ENCODE data around the gene ZNF555. TPM values are rescaled to one million over a fixed set of nuclear protein-coding genes. Genes with fewer than 3 reads are reported as not detected.
"Not testable (repeated sequence)": the region's sequence is repeated elsewhere in the genome, so short reads cannot be mapped to it uniquely, and the experiment has no call there.

The ZNF555 gene
- total RNA-seq, 1 donor from 2014 or later, result 7.7 TPM

- Histone ChIP-seq H3K4me1 (peaks cover 9% of the 10 kb centered on the region), H3K27me3 (ENCODE audit: low read depth) (no peaks in the 10 kb centered on the region), H3K36me3 (no peaks in the 10 kb centered on the region), H3K9me3 (no peaks in the 10 kb centered on the region), H3K4me3 (no peak overlapping the region), H3K27ac (no peak overlapping the region)
- TF ChIP-seq CTCF (IDR thresholded peaks at IDR 0.05), result peak; percentile 70
- ATAC-seq, result peak; percentile 80 to 84
- intact Hi-C loops (cut with DNase I), result no loop called here
- DNase-seq, result no peak
Measured at GRCh38 chr19:2887391-2887914, 46.2 kb downstream of the ZNF555 start.

- ATAC-seq (peak; percentile 28 to 59), DNase-seq (peak; percentile 53)
- Histone ChIP-seq H3K27me3 (ENCODE audit: low read depth) (no peaks in the 10 kb centered on the region), H3K4me1 (peaks cover 9% of the 10 kb centered on the region), H3K9me3 (no peaks in the 10 kb centered on the region), H3K4me3 (peak overlapping the region; percentile 48), H3K27ac (peak overlapping the region; percentile 34), H3K36me3 (no peaks in the 10 kb centered on the region)
- no peak for TF ChIP-seq CTCF (IDR thresholded peaks at IDR 0.05)
- intact Hi-C loops (cut with DNase I), result no loop called here
Measured at GRCh38 chr19:2888731-2889224, 47.5 kb downstream of the ZNF555 start.

GRCh38 chr19:2890531-2890930 is 49.3 kb downstream of the ZNF555 start:
- H3K9me3 ChIP-seq; intact Hi-C loops (cut with DNase I); DNase-seq; ATAC-seq; H3K4me1 ChIP-seq; H3K4me3 ChIP-seq; H3K27ac ChIP-seq; H3K36me3 ChIP-seq; H3K27me3 ChIP-seq (ENCODE audit: low read depth): not testable (repeated sequence)

GRCh38 chr19:2896694-2897093 is 55.4 kb downstream of the ZNF555 start:
- no peak for TF ChIP-seq CTCF (IDR thresholded peaks at IDR 0.05)
- DNase-seq (no peak), ATAC-seq (no peak)
- intact Hi-C loops (cut with DNase I), result no loop called here
- Histone ChIP-seq H3K4me1 (peaks cover 5% of the 10 kb centered on the region), H3K27me3 (ENCODE audit: low read depth) (no peaks in the 10 kb centered on the region), H3K4me3 (no peak overlapping the region), H3K36me3 (no peaks in the 10 kb centered on the region), H3K9me3 (peaks cover 7% of the 10 kb centered on the region), H3K27ac (no peak overlapping the region)

GRCh38 chr19:2900296-2901252 is 59.3 kb downstream of the ZNF555 start, which contains the start of gene ZNF57:
Gene ZNF57, plus strand, starts transcription at chr19:2900928. Its CDS starts 118 bp downstream, at chr19:2901046.
- DNase-seq (peak; percentile 100), ATAC-seq (peak; percentile 99)
- H3K4me3 ChIP-seq, result peak within 1 kb of the TSS; percentile 71
- H3K27me3 ChIP-seq (ENCODE audit: low read depth), result no peaks in the 10 kb centered on the region
- intact Hi-C loops (cut with DNase I), result no loop called here
- TF ChIP-seq CTCF (IDR thresholded peaks at IDR 0.05), result no peak
- H3K27ac ChIP-seq, result peak within 1 kb of the TSS; percentile 88
- H3K9me3 ChIP-seq, result peaks cover 7% of the 10 kb centered on the region
- peaks cover 6% of the 10 kb centered on the region for H3K4me1 ChIP-seq
- H3K36me3 ChIP-seq, result no peaks in the 10 kb centered on the region

All from lower lobe of right lung (tissue), 2 donors.